HG03064 (cell line): ENCODE results near the gene EBLN1.
A peak's percentile ranks its signal among the peaks of the same experiment; 100 is the strongest.
"Not testable (repeated sequence)": the region's sequence is repeated elsewhere in the genome, so short reads cannot be mapped to it uniquely, and the experiment has no call there.

Source experiments
- ATAC-seq: cut with Tn5 transposase; IDR thresholded peaks from one replicate; pipeline ENCODE4 v1.9.1; 2021; ENCODE audit warnings: low read depth; ENCODE audit not compliant: unreplicated experiment

Gene EBLN1

GRCh38 chr10:22228943-22229801, 11.4 kb upstream of the EBLN1 start:
- peak; percentile 79 for ATAC-seq

- no peak for ATAC-seq
Measured at GRCh38 chr10:22228167-22228938, 10.5 kb upstream of the EBLN1 start.

GRCh38 chr10:22226599-22226998, 8.8 kb upstream of the EBLN1 start:
- ATAC-seq = no peak

- ATAC-seq = no peak
Measured at GRCh38 chr10:22222236-22223190, 4.7 kb upstream of the EBLN1 start.

- ATAC-seq = no peak
Measured at GRCh38 chr10:22219308-22219707, 1.5 kb upstream of the EBLN1 start.

GRCh38 chr10:22218448-22218847, 633 bp upstream of the EBLN1 start:
- no peak for ATAC-seq

GRCh38 chr10:22217084-22217483, 731 bp downstream of the EBLN1 start:
- not testable (repeated sequence) for ATAC-seq

GRCh38 chr10:22210267-22210666, 7.5 kb downstream of the EBLN1 start:
- ATAC-seq = no peak

- no peak for ATAC-seq
Measured at GRCh38 chr10:22193945-22194344, 23.9 kb downstream of the EBLN1 start.

- ATAC-seq = no peak
Measured at GRCh38 chr10:22185586-22185985, 32.2 kb downstream of the EBLN1 start.

- no peak for ATAC-seq
Measured at GRCh38 chr10:22183771-22184461, 33.9 kb downstream of the EBLN1 start.

GRCh38 chr10:22180724-22181123, 37.1 kb downstream of the EBLN1 start:
- ATAC-seq = no peak

GRCh38 chr10:22174442-22174841, 43.4 kb downstream of the EBLN1 start:
- ATAC-seq = no peak

GRCh38 chr10:22171131-22171530, 46.7 kb downstream of the EBLN1 start:
- no peak for ATAC-seq

GRCh38 chr10:22170582-22170981, 47.2 kb downstream of the EBLN1 start:
- no peak for ATAC-seq

GRCh38 chr10:22159979-22160378, 57.8 kb downstream of the EBLN1 start:
- no peak for ATAC-seq

- ATAC-seq = no peak
Measured at GRCh38 chr10:22159180-22159579, 58.6 kb downstream of the EBLN1 start.
